WTC11 (cell line): ENCODE measurements around the gene NOC2L. TPM values are rescaled to one million over a fixed set of nuclear protein-coding genes. Genes with fewer than 3 reads are reported as not detected.

Source experiments
- ATAC-seq: fragments of 200-7000 bp; cut with Tn5 transposase; 2 replicates; pipeline ENCODE4 v1.10.0; 2021; ENCODE audit warnings: mild to moderate bottlenecking, moderate library complexity
- CTCF ChIA-PET: fragments of 300-600 bp; sonication (Branson Sonifier 250); formaldehyde crosslinking; loops from one replicate; lab custom pipeline; 2021; ENCODE audit warnings: antibody characterized with exemption; lab: Charles Lee
- POLR2A ChIA-PET: fragments of 350-600 bp; sonication (Branson Sonifier 250); formaldehyde crosslinking; loops from one replicate; lab custom pipeline; 2021; ENCODE audit warnings: antibody characterized with exemption; lab: Charles Lee
- DNase-seq: peaks from one replicate; pipeline ENCODE4 v3.0.0; 2021; ENCODE audit warnings: low spot score
- H3K27ac Mint-ChIP-seq: 2 replicates; pipeline ENCODE4 v1.8.0; 2021; ENCODE audit warnings: mixed read lengths
- H3K27me3 Mint-ChIP-seq: 2 replicates; pipeline ENCODE4 v1.8.0; 2021; ENCODE audit warnings: low read depth, mild to moderate bottlenecking, moderate library complexity, mixed read lengths
- H3K36me3 Mint-ChIP-seq: 2 replicates; pipeline ENCODE4 v1.8.0; 2021; ENCODE audit warnings: mixed read lengths
- H3K4me1 Mint-ChIP-seq: 2 replicates; pipeline ENCODE4 v1.8.0; 2022; ENCODE audit warnings: mixed read lengths
- H3K4me3 Mint-ChIP-seq: 2 replicates; pipeline ENCODE4 v1.8.0; 2021; ENCODE audit warnings: mild to moderate bottlenecking, moderate library complexity, mixed read lengths
- H3K9me3 Mint-ChIP-seq: 2 replicates; pipeline ENCODE4 v1.8.0; 2021; ENCODE audit warnings: mixed read lengths
- ATF6 ChIP-seq: sonication (generic); formaldehyde crosslinking; IDR thresholded peaks from 2 replicates; pipeline ENCODE4 v1.8.1; 2023; ENCODE audit warnings: mild to moderate bottlenecking, missing genetic modification reagents
- E2F4 ChIP-seq: sonication (generic); formaldehyde crosslinking; IDR thresholded peaks from 2 replicates; pipeline ENCODE4 v1.8.1; 2022; ENCODE audit warnings: low read depth, mild to moderate bottlenecking, moderate library complexity, missing genetic modification reagents, borderline replicate concordance
- ELF4 ChIP-seq: sonication (generic); formaldehyde crosslinking; IDR thresholded peaks from 2 replicates; pipeline ENCODE4 v1.8.1; 2022; ENCODE audit warnings: low read depth, mild to moderate bottlenecking, moderate library complexity, missing genetic modification reagents
- EMX1 ChIP-seq: fragments of 250-450 bp; sonication (Bioruptor Pico); IDR thresholded peaks from 2 replicates; pipeline ENCODE4 v1.8.0; 2021; ENCODE audit warnings: mild to moderate bottlenecking
- ETV6 ChIP-seq: sonication (generic); formaldehyde crosslinking; IDR thresholded peaks from 2 replicates; pipeline ENCODE4 v1.8.1; 2022; ENCODE audit warnings: mild to moderate bottlenecking, missing genetic modification reagents
- FOXK1 ChIP-seq: sonication (generic); formaldehyde crosslinking; IDR thresholded peaks from 2 replicates; pipeline ENCODE4 v1.8.0; 2022; ENCODE audit warnings: mild to moderate bottlenecking, moderate library complexity, missing genetic modification reagents
- GRHL2 ChIP-seq: fragments of 250-450 bp; sonication (Bioruptor Pico); IDR thresholded peaks from 2 replicates; pipeline ENCODE4 v1.8.0; 2022; ENCODE audit warnings: mild to moderate bottlenecking, moderate library complexity; ENCODE audit not compliant: insufficient replicate concordance, severe bottlenecking
- HMGA2 ChIP-seq: fragments of 250-450 bp; sonication (Bioruptor Pico); IDR thresholded peaks from 2 replicates; pipeline ENCODE4 v1.4.0; 2021; ENCODE audit warnings: mild to moderate bottlenecking, moderate library complexity
- IRF2 ChIP-seq: sonication (generic); formaldehyde crosslinking; IDR thresholded peaks from 2 replicates; pipeline ENCODE4 v1.8.0; 2022; ENCODE audit warnings: low read depth, missing genetic modification reagents, borderline replicate concordance
- JAZF1 ChIP-seq: fragments of 250-450 bp; sonication (Bioruptor Pico); IDR thresholded peaks from 2 replicates; pipeline ENCODE4 v1.9.0; 2021; ENCODE audit warnings: moderate library complexity, mild to moderate bottlenecking, inconsistent platforms
- MXD4 ChIP-seq: fragments of 250-450 bp; sonication (Bioruptor Pico); IDR thresholded peaks from 2 replicates; pipeline ENCODE4 v1.8.0; 2021; ENCODE audit warnings: mild to moderate bottlenecking, moderate library complexity, borderline replicate concordance
- NR1H2 ChIP-seq: sonication (generic); formaldehyde crosslinking; IDR thresholded peaks from 2 replicates; pipeline ENCODE4 v1.9.0; 2021; ENCODE audit warnings: mild to moderate bottlenecking, moderate library complexity, missing genetic modification reagents
- NR2C2 ChIP-seq: sonication (generic); formaldehyde crosslinking; IDR thresholded peaks from 2 replicates; pipeline ENCODE4 v1.8.0; 2022; ENCODE audit warnings: mild to moderate bottlenecking, missing genetic modification reagents
- PRRX2 ChIP-seq: fragments of 250-450 bp; sonication (Bioruptor Pico); IDR thresholded peaks from 2 replicates; pipeline ENCODE4 v1.8.0; 2021; ENCODE audit warnings: mild to moderate bottlenecking
- RELA ChIP-seq: sonication (generic); formaldehyde crosslinking; IDR thresholded peaks from 2 replicates; pipeline ENCODE4 v1.8.1; 2022; ENCODE audit warnings: missing genetic modification reagents, mild to moderate bottlenecking, borderline replicate concordance
- SP1 ChIP-seq: sonication (generic); formaldehyde crosslinking; conservative IDR thresholded peaks from 2 replicates; pipeline ENCODE4 v1.8.1; 2022; ENCODE audit warnings: missing genetic modification reagents
- ZBTB21 ChIP-seq: sonication (generic); formaldehyde crosslinking; IDR thresholded peaks from 2 replicates; pipeline ENCODE4 v1.8.1; 2023; ENCODE audit warnings: mild to moderate bottlenecking, missing genetic modification reagents, borderline replicate concordance
- ZNF232 ChIP-seq: sonication (generic); formaldehyde crosslinking; IDR thresholded peaks from 2 replicates; pipeline ENCODE4 v1.8.0; 2022; ENCODE audit warnings: mild to moderate bottlenecking, missing genetic modification reagents
- total RNA-seq: library from RNA; stranded (reverse); gene quantifications from 3 replicates; pipeline ENCODE4 v1.2.3, GENCODE V29; 2021
- TF ChIP-seq, protein P1 (sequence below): fragments of 250-450 bp; sonication (Bioruptor Pico); IDR thresholded peaks from 2 replicates; pipeline ENCODE4 v1.9.0; 2021; ENCODE audit warnings: mild to moderate bottlenecking
- TF ChIP-seq, protein P2 (sequence below): sonication (generic); formaldehyde crosslinking; IDR thresholded peaks from 2 replicates; pipeline ENCODE4 v1.8.0; 2022; ENCODE audit warnings: mild to moderate bottlenecking, missing genetic modification reagents
- TF ChIP-seq, protein P3 (sequence below): sonication (generic); formaldehyde crosslinking; IDR thresholded peaks from 2 replicates; pipeline ENCODE4 v1.8.1; 2023; ENCODE audit warnings: mild to moderate bottlenecking, missing genetic modification reagents, borderline replicate concordance
- TF ChIP-seq, protein P4 (sequence below): sonication (generic); formaldehyde crosslinking; IDR thresholded peaks from 2 replicates; pipeline ENCODE4 v1.8.1; 2023; ENCODE audit warnings: mild to moderate bottlenecking, missing genetic modification reagents
- TF ChIP-seq, protein P5 (sequence below): sonication (generic); formaldehyde crosslinking; IDR thresholded peaks from 2 replicates; pipeline ENCODE4 v1.8.0; 2023; ENCODE audit warnings: mild to moderate bottlenecking, missing genetic modification reagents

The NOC2L gene
- total RNA-seq, 1 experiment from 2014 or later = 182 TPM

- no peaks in the 10 kb centered on the region for H3K9me3 Mint-ChIP-seq
- no peak for TF ChIP-seq SP1 (CRISPR knock-in tag)
- no peak for TF ChIP-seq JAZF1
- no peak for TF ChIP-seq ZBTB21
- no peak for TF ChIP-seq EMX1 (CRISPR knock-in tag)
- TF ChIP-seq RELA (CRISPR knock-in tag) = no peak
- TF ChIP-seq NR1H2 (CRISPR knock-in tag) = no peak
- TF ChIP-seq GRHL2 (CRISPR knock-in tag) = no peak
- TF ChIP-seq HMGA2 (CRISPR knock-in tag) = no peak
- TF ChIP-seq, protein P1, sequence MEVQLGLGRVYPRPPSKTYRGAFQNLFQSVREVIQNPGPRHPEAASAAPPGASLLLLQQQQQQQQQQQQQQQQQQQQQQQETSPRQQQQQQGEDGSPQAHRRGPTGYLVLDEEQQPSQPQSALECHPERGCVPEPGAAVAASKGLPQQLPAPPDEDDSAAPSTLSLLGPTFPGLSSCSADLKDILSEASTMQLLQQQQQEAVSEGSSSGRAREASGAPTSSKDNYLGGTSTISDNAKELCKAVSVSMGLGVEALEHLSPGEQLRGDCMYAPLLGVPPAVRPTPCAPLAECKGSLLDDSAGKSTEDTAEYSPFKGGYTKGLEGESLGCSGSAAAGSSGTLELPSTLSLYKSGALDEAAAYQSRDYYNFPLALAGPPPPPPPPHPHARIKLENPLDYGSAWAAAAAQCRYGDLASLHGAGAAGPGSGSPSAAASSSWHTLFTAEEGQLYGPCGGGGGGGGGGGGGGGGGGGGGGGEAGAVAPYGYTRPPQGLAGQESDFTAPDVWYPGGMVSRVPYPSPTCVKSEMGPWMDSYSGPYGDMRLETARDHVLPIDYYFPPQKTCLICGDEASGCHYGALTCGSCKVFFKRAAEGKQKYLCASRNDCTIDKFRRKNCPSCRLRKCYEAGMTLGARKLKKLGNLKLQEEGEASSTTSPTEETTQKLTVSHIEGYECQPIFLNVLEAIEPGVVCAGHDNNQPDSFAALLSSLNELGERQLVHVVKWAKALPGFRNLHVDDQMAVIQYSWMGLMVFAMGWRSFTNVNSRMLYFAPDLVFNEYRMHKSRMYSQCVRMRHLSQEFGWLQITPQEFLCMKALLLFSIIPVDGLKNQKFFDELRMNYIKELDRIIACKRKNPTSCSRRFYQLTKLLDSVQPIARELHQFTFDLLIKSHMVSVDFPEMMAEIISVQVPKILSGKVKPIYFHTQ (CRISPR knock-in tag) = no peak
- TF ChIP-seq PRRX2 (CRISPR knock-in tag) = no peak
- TF ChIP-seq, protein P2, sequence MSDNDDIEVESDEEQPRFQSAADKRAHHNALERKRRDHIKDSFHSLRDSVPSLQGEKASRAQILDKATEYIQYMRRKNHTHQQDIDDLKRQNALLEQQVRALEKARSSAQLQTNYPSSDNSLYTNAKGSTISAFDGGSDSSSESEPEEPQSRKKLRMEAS (CRISPR knock-in tag) = no peak
- no peak for TF ChIP-seq MXD4
- TF ChIP-seq E2F4 (CRISPR knock-in tag) = no peak
- TF ChIP-seq, protein P3, sequence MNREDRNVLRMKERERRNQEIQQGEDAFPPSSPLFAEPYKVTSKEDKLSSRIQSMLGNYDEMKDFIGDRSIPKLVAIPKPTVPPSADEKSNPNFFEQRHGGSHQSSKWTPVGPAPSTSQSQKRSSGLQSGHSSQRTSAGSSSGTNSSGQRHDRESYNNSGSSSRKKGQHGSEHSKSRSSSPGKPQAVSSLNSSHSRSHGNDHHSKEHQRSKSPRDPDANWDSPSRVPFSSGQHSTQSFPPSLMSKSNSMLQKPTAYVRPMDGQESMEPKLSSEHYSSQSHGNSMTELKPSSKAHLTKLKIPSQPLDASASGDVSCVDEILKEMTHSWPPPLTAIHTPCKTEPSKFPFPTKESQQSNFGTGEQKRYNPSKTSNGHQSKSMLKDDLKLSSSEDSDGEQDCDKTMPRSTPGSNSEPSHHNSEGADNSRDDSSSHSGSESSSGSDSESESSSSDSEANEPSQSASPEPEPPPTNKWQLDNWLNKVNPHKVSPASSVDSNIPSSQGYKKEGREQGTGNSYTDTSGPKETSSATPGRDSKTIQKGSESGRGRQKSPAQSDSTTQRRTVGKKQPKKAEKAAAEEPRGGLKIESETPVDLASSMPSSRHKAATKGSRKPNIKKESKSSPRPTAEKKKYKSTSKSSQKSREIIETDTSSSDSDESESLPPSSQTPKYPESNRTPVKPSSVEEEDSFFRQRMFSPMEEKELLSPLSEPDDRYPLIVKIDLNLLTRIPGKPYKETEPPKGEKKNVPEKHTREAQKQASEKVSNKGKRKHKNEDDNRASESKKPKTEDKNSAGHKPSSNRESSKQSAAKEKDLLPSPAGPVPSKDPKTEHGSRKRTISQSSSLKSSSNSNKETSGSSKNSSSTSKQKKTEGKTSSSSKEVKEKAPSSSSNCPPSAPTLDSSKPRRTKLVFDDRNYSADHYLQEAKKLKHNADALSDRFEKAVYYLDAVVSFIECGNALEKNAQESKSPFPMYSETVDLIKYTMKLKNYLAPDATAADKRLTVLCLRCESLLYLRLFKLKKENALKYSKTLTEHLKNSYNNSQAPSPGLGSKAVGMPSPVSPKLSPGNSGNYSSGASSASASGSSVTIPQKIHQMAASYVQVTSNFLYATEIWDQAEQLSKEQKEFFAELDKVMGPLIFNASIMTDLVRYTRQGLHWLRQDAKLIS (CRISPR knock-in tag) = no peak
- TF ChIP-seq, protein P4, sequence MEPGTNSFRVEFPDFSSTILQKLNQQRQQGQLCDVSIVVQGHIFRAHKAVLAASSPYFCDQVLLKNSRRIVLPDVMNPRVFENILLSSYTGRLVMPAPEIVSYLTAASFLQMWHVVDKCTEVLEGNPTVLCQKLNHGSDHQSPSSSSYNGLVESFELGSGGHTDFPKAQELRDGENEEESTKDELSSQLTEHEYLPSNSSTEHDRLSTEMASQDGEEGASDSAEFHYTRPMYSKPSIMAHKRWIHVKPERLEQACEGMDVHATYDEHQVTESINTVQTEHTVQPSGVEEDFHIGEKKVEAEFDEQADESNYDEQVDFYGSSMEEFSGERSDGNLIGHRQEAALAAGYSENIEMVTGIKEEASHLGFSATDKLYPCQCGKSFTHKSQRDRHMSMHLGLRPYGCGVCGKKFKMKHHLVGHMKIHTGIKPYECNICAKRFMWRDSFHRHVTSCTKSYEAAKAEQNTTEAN (CRISPR knock-in tag) = no peak
- TF ChIP-seq, all 79 proteins: peak for 0
- peaks cover 91% of the 10 kb centered on the region for H3K27me3 Mint-ChIP-seq
- no peak overlapping the region for H3K4me3 Mint-ChIP-seq
- ChIA-PET POLR2A (no interaction called here), CTCF (interaction anchor here (1.0 to 3.7 kb wide), 2 partner anchors 14 to 19 kb away, joined by 3 to 27 read pairs; no protein-coding TSS in a partner anchor)
- ATAC-seq = no peak
- H3K36me3 Mint-ChIP-seq = no peaks in the 10 kb centered on the region
- no peak for DNase-seq
- H3K4me1 Mint-ChIP-seq = peaks cover 16% of the 10 kb centered on the region
- no peak overlapping the region for H3K27ac Mint-ChIP-seq
These were observed 40.2 kb downstream of the NOC2L start for GRCh38 chr1:918843-919242.

DNA sequence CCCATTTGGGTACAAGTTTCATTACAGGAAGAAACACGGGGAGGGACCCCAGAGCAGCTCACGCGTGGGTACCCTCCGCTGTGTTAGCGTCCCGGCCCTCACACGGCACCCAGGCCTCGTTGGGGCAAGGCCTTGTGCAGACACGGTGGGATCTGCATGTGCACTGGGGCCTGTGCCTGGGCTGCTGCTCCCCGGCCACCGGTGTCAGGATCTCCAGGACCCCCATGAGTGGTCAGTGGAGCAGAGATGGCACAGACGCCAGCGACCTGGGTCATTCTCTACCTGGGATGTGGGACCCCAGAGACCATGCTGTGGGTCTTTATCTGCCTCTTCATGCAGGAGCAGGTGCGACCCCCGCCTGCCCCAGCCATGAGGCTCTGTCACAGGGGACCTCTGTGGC is 40.7 kb downstream of the NOC2L start:
- Mint-ChIP-seq H3K4me1 (peaks cover 15% of the 10 kb centered on the region), H3K27me3 (peaks cover 90% of the 10 kb centered on the region)
- POLR2A ChIA-PET = no interaction called here
- TF ChIP-seq ATF6 (CRISPR knock-in tag) (no peak), FOXK1 (CRISPR knock-in tag) (no peak), ELF4 (CRISPR knock-in tag) (no peak), ETV6 (CRISPR knock-in tag) (no peak), IRF2 (no peak), NR2C2 (CRISPR knock-in tag) (no peak), ZNF232 (CRISPR knock-in tag) (no peak)
- TF ChIP-seq, protein P5, sequence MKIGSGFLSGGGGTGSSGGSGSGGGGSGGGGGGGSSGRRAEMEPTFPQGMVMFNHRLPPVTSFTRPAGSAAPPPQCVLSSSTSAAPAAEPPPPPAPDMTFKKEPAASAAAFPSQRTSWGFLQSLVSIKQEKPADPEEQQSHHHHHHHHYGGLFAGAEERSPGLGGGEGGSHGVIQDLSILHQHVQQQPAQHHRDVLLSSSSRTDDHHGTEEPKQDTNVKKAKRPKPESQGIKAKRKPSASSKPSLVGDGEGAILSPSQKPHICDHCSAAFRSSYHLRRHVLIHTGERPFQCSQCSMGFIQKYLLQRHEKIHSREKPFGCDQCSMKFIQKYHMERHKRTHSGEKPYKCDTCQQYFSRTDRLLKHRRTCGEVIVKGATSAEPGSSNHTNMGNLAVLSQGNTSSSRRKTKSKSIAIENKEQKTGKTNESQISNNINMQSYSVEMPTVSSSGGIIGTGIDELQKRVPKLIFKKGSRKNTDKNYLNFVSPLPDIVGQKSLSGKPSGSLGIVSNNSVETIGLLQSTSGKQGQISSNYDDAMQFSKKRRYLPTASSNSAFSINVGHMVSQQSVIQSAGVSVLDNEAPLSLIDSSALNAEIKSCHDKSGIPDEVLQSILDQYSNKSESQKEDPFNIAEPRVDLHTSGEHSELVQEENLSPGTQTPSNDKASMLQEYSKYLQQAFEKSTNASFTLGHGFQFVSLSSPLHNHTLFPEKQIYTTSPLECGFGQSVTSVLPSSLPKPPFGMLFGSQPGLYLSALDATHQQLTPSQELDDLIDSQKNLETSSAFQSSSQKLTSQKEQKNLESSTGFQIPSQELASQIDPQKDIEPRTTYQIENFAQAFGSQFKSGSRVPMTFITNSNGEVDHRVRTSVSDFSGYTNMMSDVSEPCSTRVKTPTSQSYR (CRISPR knock-in tag) = no peak

More for the DNA sequence above, 40.7 kb downstream of the NOC2L start:
- no peak for DNase-seq
- no peak overlapping the region for H3K4me3 Mint-ChIP-seq
- H3K36me3 Mint-ChIP-seq = no peaks in the 10 kb centered on the region
- ATAC-seq = no peak
- no peak overlapping the region for H3K27ac Mint-ChIP-seq
- H3K9me3 Mint-ChIP-seq = no peaks in the 10 kb centered on the region
- CTCF ChIA-PET = interaction anchor here (3.7 kb wide), 1 partner anchor 13 kb away, joined by 27 read pairs; no protein-coding TSS in a partner anchor
